Measurements from ENCODE around the gene SEMA4C. TPM values are rescaled to one million over a fixed set of nuclear protein-coding genes. Genes with fewer than 3 reads are reported as not detected.

The SEMA4C gene
- total RNA-seq, 1 donor from 2014 or later: 62.4 TPM

- H3K4me3 ChIP-seq (ENCODE audit: low read depth, low read length): no peak overlapping the region
- peaks cover 2% of the 10 kb centered on the region for H3K27me3 ChIP-seq (ENCODE audit: control insufficient read depth, insufficient read depth, low read length)
- TF ChIP-seq, protein P1, sequence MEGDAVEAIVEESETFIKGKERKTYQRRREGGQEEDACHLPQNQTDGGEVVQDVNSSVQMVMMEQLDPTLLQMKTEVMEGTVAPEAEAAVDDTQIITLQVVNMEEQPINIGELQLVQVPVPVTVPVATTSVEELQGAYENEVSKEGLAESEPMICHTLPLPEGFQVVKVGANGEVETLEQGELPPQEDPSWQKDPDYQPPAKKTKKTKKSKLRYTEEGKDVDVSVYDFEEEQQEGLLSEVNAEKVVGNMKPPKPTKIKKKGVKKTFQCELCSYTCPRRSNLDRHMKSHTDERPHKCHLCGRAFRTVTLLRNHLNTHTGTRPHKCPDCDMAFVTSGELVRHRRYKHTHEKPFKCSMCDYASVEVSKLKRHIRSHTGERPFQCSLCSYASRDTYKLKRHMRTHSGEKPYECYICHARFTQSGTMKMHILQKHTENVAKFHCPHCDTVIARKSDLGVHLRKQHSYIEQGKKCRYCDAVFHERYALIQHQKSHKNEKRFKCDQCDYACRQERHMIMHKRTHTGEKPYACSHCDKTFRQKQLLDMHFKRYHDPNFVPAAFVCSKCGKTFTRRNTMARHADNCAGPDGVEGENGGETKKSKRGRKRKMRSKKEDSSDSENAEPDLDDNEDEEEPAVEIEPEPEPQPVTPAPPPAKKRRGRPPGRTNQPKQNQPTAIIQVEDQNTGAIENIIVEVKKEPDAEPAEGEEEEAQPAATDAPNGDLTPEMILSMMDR (IDR thresholded peaks at IDR 0.05; ENCODE audit: insufficient read depth, low read length, poor library complexity, severe bottlenecking): no peak
- DNase-seq (ENCODE audit: low read depth): no peak
- H3K36me3 ChIP-seq (ENCODE audit: control insufficient read depth, insufficient read depth, low read length): no peaks in the 10 kb centered on the region
These were observed 15.8 kb upstream of the SEMA4C start for GRCh38 chr2:96885432-96886347.

DNA sequence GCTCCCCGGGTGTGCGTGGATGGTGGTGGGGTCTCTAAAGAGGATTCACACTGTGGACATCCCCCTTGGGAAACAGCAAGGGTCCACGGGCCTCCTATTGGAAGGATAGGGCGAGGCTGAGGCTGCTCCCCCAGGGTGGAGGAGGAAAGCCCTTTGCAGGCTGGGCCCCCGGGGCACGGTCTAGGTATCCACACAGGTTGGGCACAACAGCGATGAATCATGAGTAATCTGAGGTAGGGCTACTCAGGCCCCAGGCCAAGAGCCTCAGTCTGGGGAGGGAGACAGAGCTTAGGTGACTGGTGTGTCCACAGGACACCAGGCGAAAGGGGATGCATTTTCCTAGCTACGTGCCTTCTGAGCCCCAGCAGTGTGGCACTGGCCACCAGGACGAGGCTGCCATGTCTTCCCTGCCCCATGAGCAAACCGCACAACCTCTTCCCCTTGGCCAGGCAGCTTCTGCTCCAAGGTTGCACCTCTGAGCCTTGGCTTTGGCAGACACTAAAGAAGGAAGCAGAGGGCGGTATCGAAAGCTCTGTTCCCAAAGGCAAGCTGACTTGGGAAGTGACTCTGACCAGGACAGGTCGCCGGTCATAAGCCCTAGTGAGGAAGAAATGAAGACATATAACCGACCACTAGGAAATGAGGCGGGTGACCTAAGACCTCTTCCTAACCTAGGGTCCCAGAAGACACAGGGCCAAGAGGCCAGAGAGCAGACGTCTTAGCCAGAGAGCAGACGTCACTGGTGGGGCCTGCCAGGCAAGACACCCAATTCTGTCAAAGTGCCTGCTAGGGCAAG lies 14.6 kb upstream of the SEMA4C start:
- TF ChIP-seq, protein P1 (IDR thresholded peaks at IDR 0.05; ENCODE audit: insufficient read depth, low read length, poor library complexity, severe bottlenecking): no peak
- no peak for DNase-seq (ENCODE audit: low read depth)
- Histone ChIP-seq H3K36me3 (ENCODE audit: control insufficient read depth, insufficient read depth, low read length) (no peaks in the 10 kb centered on the region), H3K27me3 (ENCODE audit: control insufficient read depth, insufficient read depth, low read length) (peaks cover 2% of the 10 kb centered on the region), H3K4me3 (ENCODE audit: low read depth, low read length) (no peak overlapping the region)

DNA sequence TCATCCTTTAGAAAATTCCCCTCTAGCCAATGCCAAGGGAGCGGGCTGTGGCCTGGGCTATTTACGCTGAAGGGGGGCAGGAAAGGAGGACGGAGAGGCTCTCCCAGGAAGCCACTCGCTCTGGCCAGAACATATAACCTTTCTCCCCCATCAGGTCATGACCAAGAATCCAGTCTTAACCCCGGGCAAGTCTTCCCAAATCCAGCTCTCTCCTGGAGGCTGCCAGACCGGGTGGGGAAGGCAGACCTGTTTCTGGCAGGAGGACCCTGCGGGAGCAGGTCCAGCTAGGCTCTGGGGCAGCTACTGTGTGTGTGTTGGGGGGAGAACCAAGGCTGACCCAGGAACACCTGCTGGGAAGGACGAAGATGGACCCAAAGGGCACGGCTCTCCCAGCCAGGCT lies 13.4 kb upstream of the SEMA4C start:
- TF ChIP-seq, protein P1 (IDR thresholded peaks at IDR 0.05; ENCODE audit: insufficient read depth, low read length, poor library complexity, severe bottlenecking): no peak
- DNase-seq (ENCODE audit: low read depth): no peak

DNA sequence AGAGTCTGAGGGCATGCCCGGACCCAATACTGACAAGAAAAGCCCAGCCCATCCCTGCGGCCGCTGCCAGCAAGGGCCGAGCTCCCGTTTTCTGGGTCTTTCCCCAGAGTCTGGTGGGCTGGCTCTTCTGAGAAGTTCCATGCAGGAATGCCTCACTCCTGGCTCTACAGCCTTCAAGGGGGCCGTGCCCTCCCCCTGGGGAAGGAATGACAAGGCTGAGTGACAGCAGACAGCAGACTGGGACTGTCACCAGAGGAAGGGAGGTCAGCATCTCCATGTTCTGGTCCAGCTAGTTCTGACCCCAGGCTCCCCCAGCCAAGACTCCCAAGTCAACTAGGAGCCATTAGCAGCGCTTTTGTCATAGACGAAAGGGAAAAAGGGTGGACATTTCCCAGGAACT lies 13.0 kb upstream of the SEMA4C start:
- no peak for DNase-seq (ENCODE audit: low read depth)
- Histone ChIP-seq H3K27me3 (ENCODE audit: control insufficient read depth, insufficient read depth, low read length) (peaks cover 2% of the 10 kb centered on the region), H3K36me3 (ENCODE audit: control insufficient read depth, insufficient read depth, low read length) (no peaks in the 10 kb centered on the region), H3K4me3 (ENCODE audit: low read depth, low read length) (no peak overlapping the region)
- TF ChIP-seq, protein P1 (IDR thresholded peaks at IDR 0.05; ENCODE audit: insufficient read depth, low read length, poor library complexity, severe bottlenecking): no peak

More for the DNA sequence above, 13.4 kb upstream of the SEMA4C start:
- Histone ChIP-seq H3K36me3 (ENCODE audit: control insufficient read depth, insufficient read depth, low read length) (no peaks in the 10 kb centered on the region), H3K4me3 (ENCODE audit: low read depth, low read length) (no peak overlapping the region), H3K27me3 (ENCODE audit: control insufficient read depth, insufficient read depth, low read length) (peaks cover 2% of the 10 kb centered on the region)

- peaks cover 2% of the 10 kb centered on the region for H3K27me3 ChIP-seq (ENCODE audit: control insufficient read depth, insufficient read depth, low read length)
- DNase-seq (ENCODE audit: low read depth): no peak
- H3K36me3 ChIP-seq (ENCODE audit: control insufficient read depth, insufficient read depth, low read length): no peaks in the 10 kb centered on the region
- H3K4me3 ChIP-seq (ENCODE audit: low read depth, low read length): no peak overlapping the region
- TF ChIP-seq, protein P1 (IDR thresholded peaks at IDR 0.05; ENCODE audit: insufficient read depth, low read length, poor library complexity, severe bottlenecking): no peak
These were observed 12.3 kb upstream of the SEMA4C start for GRCh38 chr2:96882230-96882629.

Data from kidney epithelial cell (primary cell).